HCT116 (cell line): ENCODE results near the gene ADA. TPM values are rescaled to one million over a fixed set of nuclear protein-coding genes. Genes with fewer than 3 reads are reported as not detected.

ENCODE experiments used
- ATAC-seq: fragments of 200-7000 bp; cut with Tn5 transposase; 2 replicates; pipeline ENCODE4 v1.9.1; 2020; ENCODE audit warnings: mild to moderate bottlenecking, moderate library complexity
- BruUV-seq: library from RNA; stranded (reverse); fragments of 400-500 nt; replicated peaks from 2 replicates; lab custom pipeline; 2021; lab: Mats Ljungman, UMichigan
- CTCF ChIA-PET: fragments of 300-600 bp; sonication (Branson Sonifier 250); formaldehyde crosslinking; loops from one replicate; lab custom pipeline; 2021; ENCODE audit warnings: antibody characterized with exemption; lab: Charles Lee
- POLR2A ChIA-PET: fragments of 300-600, 350-600 bp; sonication (Branson Sonifier 250); formaldehyde crosslinking; loops from one replicate; lab custom pipeline; 2021; ENCODE audit warnings: antibody characterized with exemption; lab: Charles Lee
- RAD21 ChIA-PET, 2 experiments: fragments of 300-600 bp; sonication (Branson Sonifier 250); formaldehyde crosslinking; loops; one replicate each; lab custom pipeline; 2023; ENCODE audit warnings: low total read pairs in 2 of 2; ENCODE audit not compliant: uncharacterized antibody in 2 of 2, unreplicated experiment in 2 of 2, low non-redundant PET in 1 of 2; lab: Charles Lee
- DNase-seq: peaks from one replicate; pipeline ENCODE4 v3.0.0-alpha.2; 2010; ENCODE audit warnings: low read depth, low spot score
- H2AFZ ChIP-seq: fragments of 200-600 bp; shearing (Covaris generic), sonication (generic); 2 replicates; pipeline ENCODE4 v1.6.1; 2017; ENCODE audit warnings: low read depth, mixed run types, mixed read lengths, antibody characterized with exemption, low read length; ENCODE audit not compliant: poor library complexity, severe bottlenecking
- H3K27ac ChIP-seq: 2 replicates; pipeline ENCODE4 v1.5.1; 2012; ENCODE audit warnings: low read depth, low read length
- H3K27me3 ChIP-seq: fragments of 200-600 bp; sonication (generic); 2 replicates; pipeline ENCODE4 v1.6.1; 2016; ENCODE audit warnings: mixed run types, low read length, mixed read lengths; ENCODE audit not compliant: insufficient read depth
- H3K36me3 ChIP-seq, 2 experiments: fragments of 200-500 bp in 1 of 2; fragments of 200-600 bp in 1 of 2; sonication (Bioruptor generic) in 1 of 2; sonication (generic) in 1 of 2; 2 replicates each; pipeline versions ENCODE4 v1.5.1 to v1.6.1; 2014 to 2016; ENCODE audit warnings: low read length in 2 of 2, inconsistent platforms in 1 of 2, mixed read lengths in 1 of 2, mixed run types in 1 of 2; ENCODE audit not compliant: insufficient read depth in 2 of 2, control insufficient read depth in 1 of 2
- H3K4me1 ChIP-seq, 2 experiments: fragments of 200-600 bp in 1 of 2; sonication (generic) in 1 of 2; 2 replicates each; pipeline versions ENCODE4 v1.5.1 to v1.6.1; 2012 to 2017; ENCODE audit warnings: low read length in 2 of 2, inconsistent platforms in 1 of 2, mild to moderate bottlenecking in 1 of 2, mixed read lengths in 1 of 2, mixed run types in 1 of 2, moderate library complexity in 1 of 2; ENCODE audit not compliant: insufficient read depth in 2 of 2, control insufficient read depth in 1 of 2
- H3K4me2 ChIP-seq: fragments of 200-600 bp; sonication (generic); 2 replicates; pipeline ENCODE4 v1.6.1; 2017; ENCODE audit warnings: mixed run types, low read length, mixed read lengths
- H3K4me3 ChIP-seq, 2 experiments: fragments of 200-600 bp in 1 of 2; sonication (generic) in 1 of 2; replicated peaks in 1 of 2; 2 replicates each; pipeline ENCODE4 v1.5.1; 2011 to 2016; ENCODE audit warnings: low read length in 2 of 2, control low read depth in 1 of 2, low read depth in 1 of 2, mild to moderate bottlenecking in 1 of 2, mixed read lengths in 1 of 2, mixed run types in 1 of 2
- H3K79me2 ChIP-seq: fragments of 200-600 bp; sonication (generic); 2 replicates; pipeline ENCODE4 v1.6.1; 2017; ENCODE audit warnings: mild to moderate bottlenecking, mixed run types, low read length, moderate library complexity, mixed read lengths; ENCODE audit not compliant: insufficient read depth
- H3K9ac ChIP-seq: fragments of 200-600 bp; sonication (generic); 2 replicates; pipeline ENCODE4 v1.6.1; 2016; ENCODE audit warnings: low read length, mixed read lengths
- H3K9me2 ChIP-seq: fragments of 200-600 bp; sonication (generic), shearing (Covaris generic); 2 replicates; pipeline ENCODE4 v1.6.1; 2017; ENCODE audit warnings: mixed run types, mild to moderate bottlenecking, moderate library complexity; ENCODE audit not compliant: insufficient read depth
- H3K9me3 ChIP-seq, 2 experiments: fragments of 200-500 bp in 1 of 2; fragments of 200-600 bp in 1 of 2; sonication (Bioruptor generic) in 1 of 2; sonication (generic) in 1 of 2; 2 replicates each; pipeline ENCODE4 v1.6.1; 2014 to 2017; ENCODE audit warnings: low read length in 2 of 2, mixed read lengths in 2 of 2, inconsistent platforms in 1 of 2, low read depth in 1 of 2, mild to moderate bottlenecking in 1 of 2, mixed run types in 1 of 2, moderate library complexity in 1 of 2; ENCODE audit not compliant: control insufficient read depth in 1 of 2, insufficient read depth in 1 of 2
- H4K20me1 ChIP-seq: fragments of 200-600 bp; sonication (generic), shearing (Covaris generic); 2 replicates; pipeline ENCODE4 v1.6.1; 2017; ENCODE audit warnings: mixed run types, mild to moderate bottlenecking, moderate library complexity; ENCODE audit not compliant: insufficient read depth
- ELF1 ChIP-seq: IDR thresholded peaks from 2 replicates; pipeline ENCODE4 v1.6.1; 2012; ENCODE audit warnings: low read depth, borderline replicate concordance
- EZH2phosphoT487 ChIP-seq: fragments of 200-600 bp; IDR thresholded peaks from 2 replicates; pipeline ENCODE4 v1.6.1; 2018; ENCODE audit warnings: antibody characterized with exemption, borderline replicate concordance
- POLR2A ChIP-seq: IDR thresholded peaks from 2 replicates; pipeline ENCODE4 v1.7.0; 2011; ENCODE audit warnings: borderline replicate concordance; ENCODE audit not compliant: insufficient read depth, insufficient read length; ENCODE audit errors: extremely low read depth
- RAD21 ChIP-seq: IDR thresholded peaks from 2 replicates; pipeline ENCODE4 v1.6.1; 2012; ENCODE audit warnings: low read depth, mild to moderate bottlenecking
- SIN3A ChIP-seq: IDR thresholded peaks from 2 replicates; pipeline ENCODE4 v1.6.1; 2012; ENCODE audit warnings: low read depth
- intact Hi-C: fragments of 100-400 bp; cut with micrococcal nuclease; formaldehyde crosslinking; loops from 2 replicates; pipeline ENCODE4 v1.10.0; 2022
- total RNA-seq: library from RNA; stranded (reverse); gene quantifications from one replicate; pipeline ENCODE4 v1.2.1, GENCODE V29; 2021; ENCODE audit not compliant: unreplicated experiment
- TF ChIP-seq, protein P1 (sequence below): IDR thresholded peaks from 2 replicates; pipeline ENCODE4 v1.6.1; 2012; ENCODE audit warnings: low read depth
- TF ChIP-seq, protein P2 (sequence below): IDR thresholded peaks from 2 replicates; pipeline ENCODE4 v1.6.1; 2011; ENCODE audit warnings: mild to moderate bottlenecking, low read length, moderate library complexity; ENCODE audit not compliant: insufficient replicate concordance; ENCODE audit errors: extremely low read depth
- TF ChIP-seq, protein P3 (sequence below), 3 experiments: fragments of 200-600 bp in 1 of 3; sonication (generic) in 1 of 3; IDR thresholded peaks in 2 of 3; conservative IDR thresholded peaks in 1 of 3; 2 replicates each; pipeline ENCODE4 v1.5.1; 2012 to 2017; ENCODE audit warnings: low read depth in 2 of 3, low read length in 2 of 3, antibody characterized with exemption in 1 of 3, borderline replicate concordance in 1 of 3, control low read depth in 1 of 3, mild to moderate bottlenecking in 1 of 3, mixed read lengths in 1 of 3, mixed run types in 1 of 3, moderate library complexity in 1 of 3; ENCODE audit not compliant: insufficient read depth in 1 of 3

Gene ADA
- total RNA-seq, 1 experiment from 2014 or later = 25.9 TPM

DNA sequence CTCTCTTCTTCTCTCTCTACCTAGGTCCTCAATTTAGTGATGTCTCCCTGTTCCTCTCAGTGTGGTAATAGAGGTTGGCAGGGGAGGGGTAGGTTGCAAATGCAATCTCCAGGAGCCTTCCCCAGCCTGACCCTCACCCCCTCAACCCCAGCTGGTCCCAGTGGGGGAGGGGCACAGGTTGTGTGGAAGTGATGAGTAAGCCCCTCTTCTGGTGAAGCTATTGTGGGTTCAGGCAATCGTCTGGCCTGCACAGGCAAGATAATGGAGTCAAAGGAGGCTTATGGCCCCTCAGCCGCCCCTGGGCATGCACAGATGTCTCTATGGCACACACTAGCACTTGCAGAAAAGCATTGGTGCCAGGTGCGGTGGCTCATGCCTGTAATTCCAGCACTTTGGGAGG lies 10.8 kb upstream of the ADA start (continued):
- no peak for TF ChIP-seq ELF1

DNA sequence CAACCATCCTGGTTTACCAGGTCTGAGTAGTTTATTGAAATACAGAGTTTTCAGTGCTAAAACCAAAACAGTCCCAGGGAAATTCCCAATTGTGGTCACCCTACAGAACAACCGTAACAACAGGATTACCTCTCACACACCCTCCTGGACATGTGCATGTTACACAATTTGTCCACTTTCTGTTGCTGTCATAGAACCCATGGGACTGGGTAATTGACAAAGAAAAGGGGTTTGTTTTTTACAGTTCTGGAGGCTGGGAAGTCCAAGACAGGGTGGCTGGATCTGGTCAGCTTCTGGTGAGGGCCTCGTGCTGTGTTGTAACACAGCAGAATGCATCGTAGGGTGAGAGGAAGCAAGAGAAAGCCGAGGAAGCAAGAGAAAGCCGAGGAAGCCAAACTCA lies 9.1 kb upstream of the ADA start:
- intact Hi-C loops = no loop called here
- CTCF ChIA-PET = no interaction called here
- BruUV-seq = no TSS peak

DNA sequence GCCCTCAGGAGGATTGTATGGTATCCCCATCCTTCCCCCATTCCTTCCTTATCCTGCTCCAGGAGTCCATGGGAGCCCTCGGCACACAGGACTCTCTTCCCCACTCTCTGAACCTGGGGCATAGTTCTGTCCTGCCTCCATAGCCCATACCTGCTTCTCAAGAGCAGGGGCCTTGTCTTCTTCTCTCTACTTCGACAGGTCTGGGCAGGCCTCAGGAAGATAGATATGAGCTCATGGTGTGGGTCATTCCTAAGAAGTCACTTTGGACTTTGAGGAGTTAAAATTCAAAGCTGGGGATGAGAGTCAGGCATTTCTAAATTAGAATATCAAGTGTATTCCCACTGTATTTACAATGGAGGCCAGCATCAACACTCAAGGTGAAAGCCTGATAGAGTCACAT lies 8.4 kb upstream of the ADA start:
- RAD21 ChIA-PET = no interaction called here
- Histone ChIP-seq H3K9me2 (no peaks in the 10 kb centered on the region), H3K36me3 (no peaks in the 10 kb centered on the region), H2AFZ (no peak overlapping the region), H3K9ac (no peak overlapping the region), H3K79me2 (no peaks in the 10 kb centered on the region), H3K4me3 (no peak overlapping the region), H3K4me1 (no peaks in the 10 kb centered on the region), H3K27me3 (0 out of 2 replicates have a peak, but pooled peaks cover 3% of the 10 kb centered on the region), H3K27ac (no peak overlapping the region), H4K20me1 (no peaks in the 10 kb centered on the region), H3K9me3 (no peaks in the 10 kb centered on the region), H3K4me2 (no peak overlapping the region)
- no peak for ATAC-seq
- POLR2A ChIA-PET = no interaction called here
- no peak for DNase-seq
- no TSS peak for BruUV-seq
- CTCF ChIA-PET = no interaction called here
- intact Hi-C loops = no loop called here
- TF ChIP-seq, protein P1, sequence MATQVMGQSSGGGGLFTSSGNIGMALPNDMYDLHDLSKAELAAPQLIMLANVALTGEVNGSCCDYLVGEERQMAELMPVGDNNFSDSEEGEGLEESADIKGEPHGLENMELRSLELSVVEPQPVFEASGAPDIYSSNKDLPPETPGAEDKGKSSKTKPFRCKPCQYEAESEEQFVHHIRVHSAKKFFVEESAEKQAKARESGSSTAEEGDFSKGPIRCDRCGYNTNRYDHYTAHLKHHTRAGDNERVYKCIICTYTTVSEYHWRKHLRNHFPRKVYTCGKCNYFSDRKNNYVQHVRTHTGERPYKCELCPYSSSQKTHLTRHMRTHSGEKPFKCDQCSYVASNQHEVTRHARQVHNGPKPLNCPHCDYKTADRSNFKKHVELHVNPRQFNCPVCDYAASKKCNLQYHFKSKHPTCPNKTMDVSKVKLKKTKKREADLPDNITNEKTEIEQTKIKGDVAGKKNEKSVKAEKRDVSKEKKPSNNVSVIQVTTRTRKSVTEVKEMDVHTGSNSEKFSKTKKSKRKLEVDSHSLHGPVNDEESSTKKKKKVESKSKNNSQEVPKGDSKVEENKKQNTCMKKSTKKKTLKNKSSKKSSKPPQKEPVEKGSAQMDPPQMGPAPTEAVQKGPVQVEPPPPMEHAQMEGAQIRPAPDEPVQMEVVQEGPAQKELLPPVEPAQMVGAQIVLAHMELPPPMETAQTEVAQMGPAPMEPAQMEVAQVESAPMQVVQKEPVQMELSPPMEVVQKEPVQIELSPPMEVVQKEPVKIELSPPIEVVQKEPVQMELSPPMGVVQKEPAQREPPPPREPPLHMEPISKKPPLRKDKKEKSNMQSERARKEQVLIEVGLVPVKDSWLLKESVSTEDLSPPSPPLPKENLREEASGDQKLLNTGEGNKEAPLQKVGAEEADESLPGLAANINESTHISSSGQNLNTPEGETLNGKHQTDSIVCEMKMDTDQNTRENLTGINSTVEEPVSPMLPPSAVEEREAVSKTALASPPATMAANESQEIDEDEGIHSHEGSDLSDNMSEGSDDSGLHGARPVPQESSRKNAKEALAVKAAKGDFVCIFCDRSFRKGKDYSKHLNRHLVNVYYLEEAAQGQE = no peak
- no peak for TF ChIP-seq EZH2phosphoT487
- TF ChIP-seq POLR2A = no peak
- no peak for TF ChIP-seq SIN3A
- no peak for TF ChIP-seq RAD21
- TF ChIP-seq, protein P2, sequence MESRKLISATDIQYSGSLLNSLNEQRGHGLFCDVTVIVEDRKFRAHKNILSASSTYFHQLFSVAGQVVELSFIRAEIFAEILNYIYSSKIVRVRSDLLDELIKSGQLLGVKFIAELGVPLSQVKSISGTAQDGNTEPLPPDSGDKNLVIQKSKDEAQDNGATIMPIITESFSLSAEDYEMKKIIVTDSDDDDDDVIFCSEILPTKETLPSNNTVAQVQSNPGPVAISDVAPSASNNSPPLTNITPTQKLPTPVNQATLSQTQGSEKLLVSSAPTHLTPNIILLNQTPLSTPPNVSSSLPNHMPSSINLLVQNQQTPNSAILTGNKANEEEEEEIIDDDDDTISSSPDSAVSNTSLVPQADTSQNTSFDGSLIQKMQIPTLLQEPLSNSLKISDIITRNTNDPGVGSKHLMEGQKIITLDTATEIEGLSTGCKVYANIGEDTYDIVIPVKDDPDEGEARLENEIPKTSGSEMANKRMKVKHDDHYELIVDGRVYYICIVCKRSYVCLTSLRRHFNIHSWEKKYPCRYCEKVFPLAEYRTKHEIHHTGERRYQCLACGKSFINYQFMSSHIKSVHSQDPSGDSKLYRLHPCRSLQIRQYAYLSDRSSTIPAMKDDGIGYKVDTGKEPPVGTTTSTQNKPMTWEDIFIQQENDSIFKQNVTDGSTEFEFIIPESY = no peak
- no peak for TF ChIP-seq ELF1

More for the DNA sequence above, 9.1 kb upstream of the ADA start:
- no peaks in the 10 kb centered on the region for H3K9me3 ChIP-seq
- H3K9me2 ChIP-seq = no peaks in the 10 kb centered on the region
- DNase-seq = no peak
- H4K20me1 ChIP-seq = no peaks in the 10 kb centered on the region
- no peak for TF ChIP-seq RAD21
- TF ChIP-seq, protein P3, sequence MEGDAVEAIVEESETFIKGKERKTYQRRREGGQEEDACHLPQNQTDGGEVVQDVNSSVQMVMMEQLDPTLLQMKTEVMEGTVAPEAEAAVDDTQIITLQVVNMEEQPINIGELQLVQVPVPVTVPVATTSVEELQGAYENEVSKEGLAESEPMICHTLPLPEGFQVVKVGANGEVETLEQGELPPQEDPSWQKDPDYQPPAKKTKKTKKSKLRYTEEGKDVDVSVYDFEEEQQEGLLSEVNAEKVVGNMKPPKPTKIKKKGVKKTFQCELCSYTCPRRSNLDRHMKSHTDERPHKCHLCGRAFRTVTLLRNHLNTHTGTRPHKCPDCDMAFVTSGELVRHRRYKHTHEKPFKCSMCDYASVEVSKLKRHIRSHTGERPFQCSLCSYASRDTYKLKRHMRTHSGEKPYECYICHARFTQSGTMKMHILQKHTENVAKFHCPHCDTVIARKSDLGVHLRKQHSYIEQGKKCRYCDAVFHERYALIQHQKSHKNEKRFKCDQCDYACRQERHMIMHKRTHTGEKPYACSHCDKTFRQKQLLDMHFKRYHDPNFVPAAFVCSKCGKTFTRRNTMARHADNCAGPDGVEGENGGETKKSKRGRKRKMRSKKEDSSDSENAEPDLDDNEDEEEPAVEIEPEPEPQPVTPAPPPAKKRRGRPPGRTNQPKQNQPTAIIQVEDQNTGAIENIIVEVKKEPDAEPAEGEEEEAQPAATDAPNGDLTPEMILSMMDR (IDR thresholded peaks at IDR 0.05 in 2 of 3, conservative IDR thresholded peaks at IDR 0.05 in 1 of 3; ENCODE audit: borderline replicate concordance in 1 of 3, insufficient read depth in 1 of 3, low read depth in 2 of 3, low read length in 2 of 3) = no peak
- ChIA-PET POLR2A (no interaction called here), RAD21 (no interaction called here)
- no peaks in the 10 kb centered on the region for H3K36me3 ChIP-seq
- no peak overlapping the region for H3K4me2 ChIP-seq
- no peak for ATAC-seq
- H3K27me3 ChIP-seq = 0 out of 2 replicates have a peak, but pooled peaks cover 1% of the 10 kb centered on the region
- H3K9ac ChIP-seq = no peak overlapping the region
- no peaks in the 10 kb centered on the region for H3K4me1 ChIP-seq
- H3K79me2 ChIP-seq = no peaks in the 10 kb centered on the region
- H3K4me3 ChIP-seq = no peak overlapping the region
- no peak overlapping the region for H3K27ac ChIP-seq
- H2AFZ ChIP-seq = no peak overlapping the region
